ENCODE data around the gene FRAT2.

GRCh38 chr10:97378933-97379921 lies 44.7 kb upstream of the FRAT2 start:
- TF ChIP-seq, protein P1, sequence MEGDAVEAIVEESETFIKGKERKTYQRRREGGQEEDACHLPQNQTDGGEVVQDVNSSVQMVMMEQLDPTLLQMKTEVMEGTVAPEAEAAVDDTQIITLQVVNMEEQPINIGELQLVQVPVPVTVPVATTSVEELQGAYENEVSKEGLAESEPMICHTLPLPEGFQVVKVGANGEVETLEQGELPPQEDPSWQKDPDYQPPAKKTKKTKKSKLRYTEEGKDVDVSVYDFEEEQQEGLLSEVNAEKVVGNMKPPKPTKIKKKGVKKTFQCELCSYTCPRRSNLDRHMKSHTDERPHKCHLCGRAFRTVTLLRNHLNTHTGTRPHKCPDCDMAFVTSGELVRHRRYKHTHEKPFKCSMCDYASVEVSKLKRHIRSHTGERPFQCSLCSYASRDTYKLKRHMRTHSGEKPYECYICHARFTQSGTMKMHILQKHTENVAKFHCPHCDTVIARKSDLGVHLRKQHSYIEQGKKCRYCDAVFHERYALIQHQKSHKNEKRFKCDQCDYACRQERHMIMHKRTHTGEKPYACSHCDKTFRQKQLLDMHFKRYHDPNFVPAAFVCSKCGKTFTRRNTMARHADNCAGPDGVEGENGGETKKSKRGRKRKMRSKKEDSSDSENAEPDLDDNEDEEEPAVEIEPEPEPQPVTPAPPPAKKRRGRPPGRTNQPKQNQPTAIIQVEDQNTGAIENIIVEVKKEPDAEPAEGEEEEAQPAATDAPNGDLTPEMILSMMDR (IDR thresholded peaks at IDR 0.05): no peak
- TF ChIP-seq POLR2A (IDR thresholded peaks at IDR 0.05): no peak
- TF ChIP-seq EP300 (IDR thresholded peaks at IDR 0.05): no peak

All from tibial nerve (tissue), 4 donors.